ENCODE data around the gene NTMT2. TPM values are rescaled to one million over a fixed set of nuclear protein-coding genes. Genes with fewer than 3 reads are reported as not detected.

Gene NTMT2
- total RNA-seq, 1 donor from 2014 or later: not detected

GRCh38 chr1:170200621-170201397 is 55.0 kb downstream of the NTMT2 start:
- peaks cover 13% of the 10 kb centered on the region for H3K4me1 Mint-ChIP-seq
- H3K36me3 ChIP-seq: no peaks in the 10 kb centered on the region
- H3F3A ChIP-seq (ENCODE audit: low read depth): no peaks in the 10 kb centered on the region
- H3K4me1 ChIP-seq: peaks cover 9% of the 10 kb centered on the region
- no peaks in the 10 kb centered on the region for H3K27me3 Mint-ChIP-seq (ENCODE audit: insufficient read depth, low read depth)
- H3K27ac ChIP-seq: no peak overlapping the region
- no peaks in the 10 kb centered on the region for H3K36me3 Mint-ChIP-seq
- H4K20me1 ChIP-seq (ENCODE audit: low read depth): no peaks in the 10 kb centered on the region
- no peak for DNase-seq (ENCODE audit: low spot score)
- no peak overlapping the region for H3K4me3 ChIP-seq
- no peaks in the 10 kb centered on the region for H3K9me3 ChIP-seq (ENCODE audit: low read depth)
- H3K4me3 Mint-ChIP-seq: no peak overlapping the region
- H3K9ac ChIP-seq: no peak overlapping the region
- no peaks in the 10 kb centered on the region for H3K9me3 Mint-ChIP-seq
- TF ChIP-seq, protein P1, sequence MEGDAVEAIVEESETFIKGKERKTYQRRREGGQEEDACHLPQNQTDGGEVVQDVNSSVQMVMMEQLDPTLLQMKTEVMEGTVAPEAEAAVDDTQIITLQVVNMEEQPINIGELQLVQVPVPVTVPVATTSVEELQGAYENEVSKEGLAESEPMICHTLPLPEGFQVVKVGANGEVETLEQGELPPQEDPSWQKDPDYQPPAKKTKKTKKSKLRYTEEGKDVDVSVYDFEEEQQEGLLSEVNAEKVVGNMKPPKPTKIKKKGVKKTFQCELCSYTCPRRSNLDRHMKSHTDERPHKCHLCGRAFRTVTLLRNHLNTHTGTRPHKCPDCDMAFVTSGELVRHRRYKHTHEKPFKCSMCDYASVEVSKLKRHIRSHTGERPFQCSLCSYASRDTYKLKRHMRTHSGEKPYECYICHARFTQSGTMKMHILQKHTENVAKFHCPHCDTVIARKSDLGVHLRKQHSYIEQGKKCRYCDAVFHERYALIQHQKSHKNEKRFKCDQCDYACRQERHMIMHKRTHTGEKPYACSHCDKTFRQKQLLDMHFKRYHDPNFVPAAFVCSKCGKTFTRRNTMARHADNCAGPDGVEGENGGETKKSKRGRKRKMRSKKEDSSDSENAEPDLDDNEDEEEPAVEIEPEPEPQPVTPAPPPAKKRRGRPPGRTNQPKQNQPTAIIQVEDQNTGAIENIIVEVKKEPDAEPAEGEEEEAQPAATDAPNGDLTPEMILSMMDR (IDR thresholded peaks at IDR 0.05): no peak
- TF ChIP-seq EZH2 (IDR thresholded peaks at IDR 0.05): no peak
- no peak overlapping the region for H2AFZ ChIP-seq (replicated peaks)
- H3K4me2 ChIP-seq: no peak overlapping the region
- H3K27ac Mint-ChIP-seq: no peak overlapping the region
- H3K79me2 ChIP-seq (ENCODE audit: low read depth): no peaks in the 10 kb centered on the region
- H3K27me3 ChIP-seq: no peaks in the 10 kb centered on the region

DNA sequence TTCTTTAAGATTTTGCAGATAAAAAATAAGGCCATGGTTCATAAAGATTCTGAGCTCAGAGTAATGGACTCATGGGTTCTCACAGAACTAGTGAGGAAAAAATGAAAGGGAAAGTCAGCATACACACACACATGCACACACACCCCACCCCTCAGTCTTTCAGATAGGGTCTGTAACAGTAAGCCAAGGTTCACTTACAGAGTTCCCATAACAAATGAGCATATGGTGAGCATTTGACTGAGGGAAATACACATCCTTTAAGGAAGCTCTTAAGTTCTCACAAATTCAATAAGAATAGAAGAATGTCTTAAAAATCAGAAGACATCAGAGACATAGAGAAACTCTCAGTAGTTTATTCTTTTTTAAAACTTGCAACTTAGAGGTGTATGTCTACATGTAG is 57.9 kb downstream of the NTMT2 start:
- H3K27ac Mint-ChIP-seq: no peak overlapping the region
- H4K20me1 ChIP-seq (ENCODE audit: low read depth): no peaks in the 10 kb centered on the region

DNA sequence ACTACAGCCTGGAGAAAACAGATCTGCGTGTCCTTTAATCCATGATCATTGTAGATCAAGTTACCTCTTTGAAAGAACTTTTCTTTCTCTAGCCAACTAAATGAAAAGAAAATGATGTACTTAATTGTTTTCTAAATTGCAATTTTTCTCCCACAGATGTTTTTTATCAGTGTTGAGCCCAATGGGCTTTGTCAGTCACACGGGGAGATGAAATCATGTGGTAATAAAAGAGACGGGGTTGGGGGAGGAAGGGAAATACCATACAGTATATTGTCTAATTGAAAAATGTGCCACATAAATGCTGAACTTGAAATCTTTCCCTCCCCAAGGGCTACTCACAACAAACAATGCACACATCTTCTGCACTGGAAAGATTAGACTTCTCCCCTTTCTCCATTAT is 58.4 kb downstream of the NTMT2 start:
- Mint-ChIP-seq H3K4me1 (peaks cover 13% of the 10 kb centered on the region), H3K27ac (no peak overlapping the region), H3K4me3 (no peak overlapping the region), H3K27me3 (ENCODE audit: insufficient read depth, low read depth) (peaks cover 3% of the 10 kb centered on the region), H3K36me3 (peaks cover 2% of the 10 kb centered on the region), H3K9me3 (peaks cover 8% of the 10 kb centered on the region)
- no peaks in the 10 kb centered on the region for H3F3A ChIP-seq (ENCODE audit: low read depth)
- H3K36me3 ChIP-seq: no peaks in the 10 kb centered on the region
- H2AFZ ChIP-seq (replicated peaks): no peak overlapping the region
- TF ChIP-seq, protein P1 (IDR thresholded peaks at IDR 0.05): no peak
- TF ChIP-seq EZH2 (IDR thresholded peaks at IDR 0.05): no peak
- no peaks in the 10 kb centered on the region for H4K20me1 ChIP-seq (ENCODE audit: low read depth)
- no peak overlapping the region for H3K4me3 ChIP-seq
- DNase-seq (ENCODE audit: low spot score): no peak
- no peaks in the 10 kb centered on the region for H3K27me3 ChIP-seq
- peaks cover 9% of the 10 kb centered on the region for H3K4me1 ChIP-seq
- no peak overlapping the region for H3K4me2 ChIP-seq
- H3K79me2 ChIP-seq (ENCODE audit: low read depth): no peaks in the 10 kb centered on the region
- H3K27ac ChIP-seq: no peak overlapping the region
- no peak overlapping the region for H3K9ac ChIP-seq
- no peaks in the 10 kb centered on the region for H3K9me3 ChIP-seq (ENCODE audit: low read depth)

More for the DNA sequence above, 57.9 kb downstream of the NTMT2 start:
- H3K27me3 Mint-ChIP-seq (ENCODE audit: insufficient read depth, low read depth): peaks cover 3% of the 10 kb centered on the region
- peaks cover 8% of the 10 kb centered on the region for H3K9me3 Mint-ChIP-seq
- no peak for DNase-seq (ENCODE audit: low spot score)
- Histone ChIP-seq H3K9ac (no peak overlapping the region), H3K9me3 (ENCODE audit: low read depth) (no peaks in the 10 kb centered on the region), H3K4me2 (no peak overlapping the region), H3K36me3 (no peaks in the 10 kb centered on the region), H3K79me2 (ENCODE audit: low read depth) (no peaks in the 10 kb centered on the region), H3K4me1 (peaks cover 9% of the 10 kb centered on the region), H2AFZ (replicated peaks) (no peak overlapping the region), H3F3A (ENCODE audit: low read depth) (no peaks in the 10 kb centered on the region), H3K4me3 (no peak overlapping the region), H3K27ac (no peak overlapping the region), H3K27me3 (no peaks in the 10 kb centered on the region)
- no peak overlapping the region for H3K4me3 Mint-ChIP-seq
- TF ChIP-seq EZH2phosphoT487 (IDR thresholded peaks at IDR 0.05) (no peak), EZH2 (IDR thresholded peaks at IDR 0.05) (no peak)
- TF ChIP-seq, protein P1 (IDR thresholded peaks at IDR 0.05): no peak
- H3K4me1 Mint-ChIP-seq: peaks cover 13% of the 10 kb centered on the region
- peaks cover 2% of the 10 kb centered on the region for H3K36me3 Mint-ChIP-seq

Measured in neural progenitor cell (in vitro differentiated cells).